Measurements from ENCODE around the gene CYP2C19. TPM values are rescaled to one million over a fixed set of nuclear protein-coding genes. Genes with fewer than 3 reads are reported as not detected.
"Not testable (repeated sequence)": the region's sequence is repeated elsewhere in the genome, so short reads cannot be mapped to it uniquely, and the experiment has no call there.

The CYP2C19 gene
- total and polyA plus RNA-seq, 2 donors (not counting 1 experiment from before 2014, with no cell fraction given): not detected

- no peak overlapping the region for H2AFZ ChIP-seq (ENCODE audit: insufficient read depth, low read depth, low read length, poor library complexity, severe bottlenecking)
These were observed 4.6 kb upstream of the CYP2C19 start for GRCh38 chr10:94757916-94758315.

GRCh38 chr10:94760586-94761178 is 1.8 kb upstream of the CYP2C19 start:
- Mint-ChIP-seq H3K4me3 (no peak overlapping the region), H3K9me3 (ENCODE audit: insufficient read depth) (no peaks in the 10 kb centered on the region), H3K27ac (no peak overlapping the region), H3K4me1 (no peaks in the 10 kb centered on the region), H3K27me3 (no peaks in the 10 kb centered on the region)
- Histone ChIP-seq H3K27ac (ENCODE audit: low read length in 2 of 2) (no peak overlapping the region), H3K9me3 (ENCODE audit: control extremely low read depth in 1 of 3, control insufficient read depth in 2 of 3, insufficient read depth in 1 of 3, low read length in 2 of 3) (peaks cover 0 to 8% (median 1%) of the 10 kb centered on the region in 3 donors), H3K79me2 (ENCODE audit: control insufficient read depth, insufficient read depth, low read length) (no peaks in the 10 kb centered on the region), H3K4me1 (ENCODE audit: control insufficient read depth in 2 of 2, insufficient read depth in 2 of 2, low read length in 2 of 2) (no peaks in the 10 kb centered on the region), H3K9ac (ENCODE audit: low read length) (no peak overlapping the region), H3K4me2 (replicated peaks; ENCODE audit: low read depth, low read length, poor library complexity, severe bottlenecking) (no peak overlapping the region), H3K36me3 (replicated peaks in 1 of 2; ENCODE audit: control extremely low read depth in 1 of 2, control insufficient read depth in 1 of 2, extremely low read depth in 1 of 2, insufficient read depth in 2 of 2, low read length in 1 of 2) (no peaks in the 10 kb centered on the region), H2AFZ (ENCODE audit: insufficient read depth, low read depth, low read length, poor library complexity, severe bottlenecking) (no peak overlapping the region), H4K20me1 (ENCODE audit: control insufficient read depth, insufficient read depth, low read length, poor library complexity, severe bottlenecking) (no peaks in the 10 kb centered on the region), H3K27me3 (replicated peaks in 1 of 4; ENCODE audit: control extremely low read depth in 1 of 4, control insufficient read depth in 3 of 4, insufficient read depth in 4 of 4, low read length in 3 of 4) (no peaks in the 10 kb centered on the region), H3K4me3 (ENCODE audit: control extremely low read depth in 1 of 5, extremely low read depth in 1 of 5, insufficient read depth in 1 of 5, low read depth in 2 of 5, low read length in 4 of 5) (no peak overlapping the region)
- TF ChIP-seq CTCF (IDR thresholded peaks at IDR 0.05): no peak
- no peak for TF ChIP-seq EZH2 (IDR thresholded peaks at IDR 0.05; ENCODE audit: borderline replicate concordance, insufficient read depth, low read depth, low read length, poor library complexity, severe bottlenecking)
- no peak for DNase-seq
- no CpG with 5 or more reads among the region's 2 CpGs for WGBS (ENCODE audit: insufficient coverage)
- no peak for ATAC-seq (ENCODE audit: low read depth)
- intact Hi-C loops (cut with micrococcal nuclease): no loop called here
- CTCF ChIA-PET: no interaction called here
- POLR2A ChIA-PET: no interaction called here

More at GRCh38 chr10:94757916-94758315, 4.6 kb upstream of the CYP2C19 start:
- H3K4me3 Mint-ChIP-seq: no peak overlapping the region
- ChIA-PET CTCF (no interaction called here), POLR2A (no interaction called here)
- Histone ChIP-seq H3K4me2 (replicated peaks; ENCODE audit: low read depth, low read length, poor library complexity, severe bottlenecking) (no peak overlapping the region), H3K27me3 (replicated peaks in 1 of 4; ENCODE audit: control extremely low read depth in 1 of 4, control insufficient read depth in 3 of 4, insufficient read depth in 4 of 4, low read length in 3 of 4) (no peaks in the 10 kb centered on the region), H3K4me3 (ENCODE audit: control extremely low read depth in 1 of 5, extremely low read depth in 1 of 5, insufficient read depth in 1 of 5, low read depth in 2 of 5, low read length in 4 of 5) (no peak overlapping the region), H4K20me1 (ENCODE audit: control insufficient read depth, insufficient read depth, low read length, poor library complexity, severe bottlenecking) (no peaks in the 10 kb centered on the region), H3K36me3 (replicated peaks in 1 of 2; ENCODE audit: control extremely low read depth in 1 of 2, control insufficient read depth in 1 of 2, extremely low read depth in 1 of 2, insufficient read depth in 2 of 2, low read length in 1 of 2) (no peaks in the 10 kb centered on the region), H3K9ac (ENCODE audit: low read length) (no peak overlapping the region), H3K27ac (ENCODE audit: low read length in 2 of 2) (no peak overlapping the region), H3K79me2 (ENCODE audit: control insufficient read depth, insufficient read depth, low read length) (no peaks in the 10 kb centered on the region), H3K4me1 (ENCODE audit: control insufficient read depth in 2 of 2, insufficient read depth in 2 of 2, low read length in 2 of 2) (no peaks in the 10 kb centered on the region), H3K9me3 (ENCODE audit: control extremely low read depth in 1 of 3, control insufficient read depth in 2 of 3, insufficient read depth in 1 of 3, low read length in 2 of 3) (peaks cover 0 to 8% (median 1%) of the 10 kb centered on the region in 3 donors)
- TF ChIP-seq EZH2 (IDR thresholded peaks at IDR 0.05; ENCODE audit: borderline replicate concordance, insufficient read depth, low read depth, low read length, poor library complexity, severe bottlenecking) (no peak), CTCF (IDR thresholded peaks at IDR 0.05) (no peak)
- H3K9me3 Mint-ChIP-seq (ENCODE audit: insufficient read depth): peaks cover 4% of the 10 kb centered on the region
- no peak overlapping the region for H3K27ac Mint-ChIP-seq
- ATAC-seq (ENCODE audit: low read depth) (no peak), DNase-seq (no peak)
- H3K27me3 Mint-ChIP-seq: no peaks in the 10 kb centered on the region
- H3K4me1 Mint-ChIP-seq: no peaks in the 10 kb centered on the region
- no CpG with 5 or more reads among the region's 2 CpGs for WGBS (ENCODE audit: insufficient coverage)
- intact Hi-C loops (cut with micrococcal nuclease): no loop called here

- H3K27ac Mint-ChIP-seq; CTCF ChIA-PET; ATAC-seq (ENCODE audit: low read depth): not testable (repeated sequence)
These were observed 12.9 kb downstream of the CYP2C19 start for GRCh38 chr10:94775425-94775824.

More at GRCh38 chr10:94775425-94775824, 12.9 kb downstream of the CYP2C19 start:
- H3K4me1 ChIP-seq (ENCODE audit: control insufficient read depth in 2 of 2, insufficient read depth in 2 of 2, low read length in 2 of 2); H3K4me3 ChIP-seq (ENCODE audit: control extremely low read depth in 1 of 5, extremely low read depth in 1 of 5, insufficient read depth in 1 of 5, low read depth in 2 of 5, low read length in 4 of 5); H3K9me3 Mint-ChIP-seq (ENCODE audit: insufficient read depth); H3K27me3 ChIP-seq (replicated peaks in 1 of 4; ENCODE audit: control extremely low read depth in 1 of 4, control insufficient read depth in 3 of 4, insufficient read depth in 4 of 4, low read length in 3 of 4); DNase-seq; H3K36me3 ChIP-seq (replicated peaks in 1 of 2; ENCODE audit: control extremely low read depth in 1 of 2, control insufficient read depth in 1 of 2, extremely low read depth in 1 of 2, insufficient read depth in 2 of 2, low read length in 1 of 2); H3K4me1 Mint-ChIP-seq; H3K4me2 ChIP-seq (replicated peaks; ENCODE audit: low read depth, low read length, poor library complexity, severe bottlenecking); H3K79me2 ChIP-seq (ENCODE audit: control insufficient read depth, insufficient read depth, low read length); intact Hi-C loops (cut with micrococcal nuclease); H3K9ac ChIP-seq (ENCODE audit: low read length); POLR2A ChIA-PET; H2AFZ ChIP-seq (ENCODE audit: insufficient read depth, low read depth, low read length, poor library complexity, severe bottlenecking); H3K27ac ChIP-seq (ENCODE audit: low read length in 2 of 2); H3K27me3 Mint-ChIP-seq; H3K4me3 Mint-ChIP-seq; H4K20me1 ChIP-seq (ENCODE audit: control insufficient read depth, insufficient read depth, low read length, poor library complexity, severe bottlenecking); H3K9me3 ChIP-seq (ENCODE audit: control extremely low read depth in 1 of 3, control insufficient read depth in 2 of 3, insufficient read depth in 1 of 3, low read length in 2 of 3): not testable (repeated sequence)
- WGBS (ENCODE audit: insufficient coverage): no CpG with 5 or more reads among the region's 6 CpGs
